ENCODE results near the gene MND1. TPM values are rescaled to one million over a fixed set of nuclear protein-coding genes. Genes with fewer than 3 reads are reported as not detected.
A peak's percentile ranks its signal among the peaks of the same experiment; 100 is the strongest.

The MND1 gene
- total RNA-seq, 4 donors from 2014 or later, result not detected

DNA sequence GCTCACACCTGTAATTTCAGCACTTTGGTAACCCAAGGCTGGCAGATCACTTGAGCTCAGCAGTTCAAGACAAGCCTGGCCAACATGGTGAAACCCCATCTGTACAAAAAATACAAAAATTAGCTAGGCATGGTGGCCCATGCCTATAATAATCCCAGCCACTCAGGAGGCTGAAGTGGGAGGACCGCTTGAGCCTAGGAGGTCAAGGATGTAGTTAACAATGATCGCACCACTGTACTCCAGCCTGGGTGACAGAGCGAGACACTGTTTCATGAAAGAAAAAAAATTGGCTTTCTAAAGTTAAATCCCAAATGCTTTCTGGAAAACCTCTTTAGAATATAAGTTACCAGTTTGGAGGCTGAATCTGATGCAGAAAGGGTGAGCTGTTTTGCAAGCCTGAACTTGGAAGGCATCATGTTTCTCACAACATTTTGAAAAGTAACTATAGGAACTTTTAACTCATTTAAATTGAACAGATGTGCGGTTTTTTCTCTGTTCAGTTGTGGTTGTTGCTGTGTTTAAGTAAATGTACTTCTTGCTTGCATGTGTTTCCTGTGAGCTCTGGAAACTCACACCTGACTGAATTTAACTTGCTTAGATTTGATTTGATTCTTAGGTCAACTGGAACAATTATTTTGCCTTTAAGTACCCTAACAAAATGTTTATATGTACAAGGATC is 81.9 kb downstream of the MND1 start:
- H3K36me3 ChIP-seq, result no peaks in the 10 kb centered on the region
- WGBS, result 70% methylated on average over 4 of the region's 4 CpGs
- no peak overlapping the region for H3K4me3 ChIP-seq
- H3K27ac ChIP-seq, result no peak overlapping the region
- H3K27me3 ChIP-seq, result no peaks in the 10 kb centered on the region
- H3K9me3 ChIP-seq, result no peaks in the 10 kb centered on the region
- TF ChIP-seq POLR2AphosphoS5 (IDR thresholded peaks at IDR 0.05) (no peak), POLR2A (IDR thresholded peaks at IDR 0.05) (no peak), EP300 (IDR thresholded peaks at IDR 0.05) (no peak)
- TF ChIP-seq, protein P1, sequence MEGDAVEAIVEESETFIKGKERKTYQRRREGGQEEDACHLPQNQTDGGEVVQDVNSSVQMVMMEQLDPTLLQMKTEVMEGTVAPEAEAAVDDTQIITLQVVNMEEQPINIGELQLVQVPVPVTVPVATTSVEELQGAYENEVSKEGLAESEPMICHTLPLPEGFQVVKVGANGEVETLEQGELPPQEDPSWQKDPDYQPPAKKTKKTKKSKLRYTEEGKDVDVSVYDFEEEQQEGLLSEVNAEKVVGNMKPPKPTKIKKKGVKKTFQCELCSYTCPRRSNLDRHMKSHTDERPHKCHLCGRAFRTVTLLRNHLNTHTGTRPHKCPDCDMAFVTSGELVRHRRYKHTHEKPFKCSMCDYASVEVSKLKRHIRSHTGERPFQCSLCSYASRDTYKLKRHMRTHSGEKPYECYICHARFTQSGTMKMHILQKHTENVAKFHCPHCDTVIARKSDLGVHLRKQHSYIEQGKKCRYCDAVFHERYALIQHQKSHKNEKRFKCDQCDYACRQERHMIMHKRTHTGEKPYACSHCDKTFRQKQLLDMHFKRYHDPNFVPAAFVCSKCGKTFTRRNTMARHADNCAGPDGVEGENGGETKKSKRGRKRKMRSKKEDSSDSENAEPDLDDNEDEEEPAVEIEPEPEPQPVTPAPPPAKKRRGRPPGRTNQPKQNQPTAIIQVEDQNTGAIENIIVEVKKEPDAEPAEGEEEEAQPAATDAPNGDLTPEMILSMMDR (IDR thresholded peaks at IDR 0.05), result no peak
- DNase-seq (ENCODE audit: low spot score in 2 of 2), result no peak
- no peaks in the 10 kb centered on the region for H3K4me1 ChIP-seq

DNA sequence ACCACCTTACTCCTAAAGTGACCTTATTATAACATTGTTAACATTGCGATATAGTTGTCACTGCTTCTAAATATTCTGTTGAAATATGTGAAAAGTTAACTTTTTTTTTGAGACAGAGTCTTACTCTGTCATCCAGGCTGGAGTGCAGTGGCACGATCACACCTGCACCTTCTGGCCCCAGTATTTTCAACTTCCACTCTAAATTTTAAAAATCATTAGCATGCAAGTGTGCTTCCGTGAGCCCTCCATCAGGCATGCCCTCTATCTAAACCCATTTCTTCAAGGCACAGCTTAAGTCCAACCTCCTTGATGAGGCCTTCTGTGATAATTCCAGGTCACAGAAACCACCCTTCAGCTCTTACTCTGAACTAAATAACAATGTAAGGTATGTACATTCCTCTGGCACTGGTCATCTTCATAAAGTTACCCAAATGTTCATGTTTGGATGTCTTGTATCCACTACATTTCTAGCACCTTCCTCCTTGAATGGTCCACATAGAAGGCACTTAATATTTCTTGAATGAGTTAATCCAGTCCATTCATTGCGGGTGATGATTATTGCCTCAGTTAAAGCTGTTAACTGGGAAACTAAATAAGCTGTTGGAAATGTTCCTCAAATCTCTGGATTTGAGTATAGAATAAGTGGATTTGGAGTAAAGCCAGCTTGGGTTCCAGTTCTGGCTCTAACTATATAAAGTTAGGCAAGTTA is 83.0 kb downstream of the MND1 start:
- Histone ChIP-seq H3K36me3 (no peaks in the 10 kb centered on the region), H3K27me3 (no peaks in the 10 kb centered on the region), H3K4me3 (no peak overlapping the region), H3K9me3 (no peaks in the 10 kb centered on the region), H3K27ac (no peak overlapping the region), H3K4me1 (no peaks in the 10 kb centered on the region)
- DNase-seq (ENCODE audit: low spot score in 2 of 2), result no peak
- TF ChIP-seq EP300 (IDR thresholded peaks at IDR 0.05) (no peak), POLR2A (IDR thresholded peaks at IDR 0.05) (no peak), POLR2AphosphoS5 (IDR thresholded peaks at IDR 0.05) (no peak)
- TF ChIP-seq, protein P1 (IDR thresholded peaks at IDR 0.05), result no peak
- WGBS, result 95% methylated on average over 4 of the region's 4 CpGs

DNA sequence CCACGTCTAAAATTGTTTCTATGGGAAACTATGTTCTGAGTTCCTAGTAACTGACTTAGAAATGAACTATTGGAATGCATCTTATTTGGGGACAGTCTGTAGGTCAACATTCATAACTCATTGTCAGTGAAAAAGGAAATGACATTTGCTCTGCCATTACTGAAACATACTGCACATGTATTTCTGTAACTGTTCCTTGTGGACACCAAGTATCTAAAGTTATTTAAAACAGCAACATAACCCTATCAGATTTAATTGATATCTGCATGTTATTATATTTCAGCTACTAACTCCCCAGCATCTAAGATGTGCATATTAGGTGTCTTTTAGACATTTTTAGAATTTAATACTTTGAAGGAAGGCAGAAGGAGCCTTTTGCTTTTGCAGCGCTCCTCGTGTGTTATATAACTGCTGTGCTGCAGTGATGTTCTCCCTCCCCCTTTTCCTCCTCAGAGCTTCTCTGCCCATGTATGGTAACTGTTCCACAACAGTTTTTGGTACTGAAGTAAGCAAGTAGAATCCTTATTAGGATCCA is 84.5 kb downstream of the MND1 start:
- DNase-seq (ENCODE audit: low spot score in 2 of 2), result no peak
- TF ChIP-seq EP300 (IDR thresholded peaks at IDR 0.05), result no peak
- H3K36me3 ChIP-seq, result no peaks in the 10 kb centered on the region
- H3K27ac ChIP-seq, result no peak overlapping the region
- H3K4me3 ChIP-seq, result no peak overlapping the region
- peaks cover 5% of the 10 kb centered on the region for H3K4me1 ChIP-seq
- 60% methylated on average over 3 of the region's 3 CpGs for WGBS
- no peaks in the 10 kb centered on the region for H3K9me3 ChIP-seq
- H3K27me3 ChIP-seq, result no peaks in the 10 kb centered on the region

DNA sequence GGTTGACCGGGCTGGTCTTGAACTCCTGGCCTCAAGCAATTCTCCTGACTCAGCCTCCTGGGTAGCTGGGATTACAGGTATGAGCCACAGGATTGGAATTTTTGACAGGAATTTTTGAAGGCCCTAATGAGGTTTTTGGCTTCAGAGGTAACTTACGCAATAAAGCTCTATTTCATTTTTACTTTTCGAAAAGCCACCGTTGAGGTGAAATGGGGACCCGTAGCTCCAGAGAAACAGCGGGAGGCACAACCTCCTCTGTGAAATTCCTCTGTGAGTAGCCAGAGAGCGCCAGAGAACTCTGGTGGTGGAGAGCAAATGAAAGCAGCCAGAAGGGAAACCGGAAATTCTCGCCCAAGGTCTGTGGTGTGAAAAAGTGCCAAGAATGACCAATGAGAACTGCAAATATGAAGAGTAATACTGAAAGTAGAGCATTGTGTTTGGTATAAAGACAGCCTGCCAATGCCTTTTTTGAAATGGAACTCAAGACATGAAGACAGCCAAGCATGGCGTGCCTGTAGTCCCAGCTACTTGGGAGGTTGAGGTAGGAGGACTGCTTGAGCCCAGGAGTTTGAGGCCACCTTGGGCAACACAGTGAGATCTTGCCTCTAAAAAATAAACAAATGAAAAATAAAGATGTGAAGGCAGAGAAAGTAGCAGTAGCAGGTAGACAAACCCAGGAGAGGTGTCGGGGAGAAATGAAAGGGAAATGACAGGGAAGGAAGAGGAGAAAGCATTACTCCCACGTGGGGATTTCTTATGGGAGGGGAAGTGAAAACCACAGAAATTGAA is 88.7 kb downstream of the MND1 start:
- Histone ChIP-seq H3K36me3 (no peaks in the 10 kb centered on the region), H3K4me3 (peak overlapping the region; percentile 28), H3K27ac (peak overlapping the region; percentile 37), H3K4me1 (peaks cover 5% of the 10 kb centered on the region), H3K9me3 (no peaks in the 10 kb centered on the region), H3K27me3 (no peaks in the 10 kb centered on the region)
- TF ChIP-seq, protein P1 (IDR thresholded peaks at IDR 0.05), result peak in 1 of 2 donors; percentile 55
- no peak for TF ChIP-seq EP300 (IDR thresholded peaks at IDR 0.05)
- DNase-seq (ENCODE audit: low spot score in 2 of 2), result peak in 1 of 2 donors; percentile 67
- WGBS, result 45% methylated on average over 12 of the region's 12 CpGs

DNA sequence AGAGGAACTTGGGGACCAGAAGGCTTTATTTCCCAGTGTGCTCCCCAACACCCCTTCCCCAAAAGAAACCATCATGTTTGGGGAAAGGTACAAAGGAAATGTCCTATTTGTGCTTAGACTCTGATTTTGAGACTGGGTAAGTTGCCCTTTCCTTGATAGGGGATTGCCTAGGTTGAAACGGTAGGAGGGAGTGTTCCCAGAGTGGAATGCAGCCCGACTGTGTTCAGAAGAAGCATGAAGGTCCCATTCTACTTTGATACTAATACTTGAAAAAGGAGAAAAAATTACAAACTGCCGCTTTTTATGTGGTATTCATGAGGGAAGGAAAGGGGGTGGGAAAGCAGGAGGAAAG is 89.2 kb downstream of the MND1 start:
- no peak overlapping the region for H3K27ac ChIP-seq
- DNase-seq (ENCODE audit: low spot score in 2 of 2), result no peak
- H3K4me1 ChIP-seq, result peaks cover 5% of the 10 kb centered on the region
- 36% methylated on average over 3 of the region's 3 CpGs for WGBS
- TF ChIP-seq POLR2A (IDR thresholded peaks at IDR 0.05) (no peak), POLR2AphosphoS5 (IDR thresholded peaks at IDR 0.05) (no peak), EP300 (IDR thresholded peaks at IDR 0.05) (no peak)
- H3K27me3 ChIP-seq, result no peaks in the 10 kb centered on the region
- H3K36me3 ChIP-seq, result no peaks in the 10 kb centered on the region
- peak overlapping the region; percentile 28 for H3K4me3 ChIP-seq
- no peaks in the 10 kb centered on the region for H3K9me3 ChIP-seq

DNA sequence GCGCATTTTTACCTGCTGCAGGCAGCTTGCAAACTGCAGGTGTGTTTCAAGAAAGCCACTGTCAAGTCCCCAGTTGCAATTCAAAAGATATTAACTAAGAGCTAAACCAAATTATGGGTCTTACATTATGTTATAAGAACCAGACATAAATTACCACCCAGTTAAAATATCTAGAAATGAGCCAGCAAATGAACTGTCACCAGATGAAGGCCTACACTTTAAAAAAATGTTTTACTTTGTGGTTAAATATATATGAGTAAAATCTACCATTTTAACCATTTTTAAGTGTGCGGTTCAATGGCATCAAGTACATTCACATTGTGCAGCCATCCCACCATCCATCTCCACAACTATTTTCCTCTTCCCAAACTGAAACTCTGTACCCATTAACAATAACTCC is 89.7 kb downstream of the MND1 start:
- Histone ChIP-seq H3K27ac (no peak overlapping the region), H3K4me3 (no peak overlapping the region), H3K27me3 (no peaks in the 10 kb centered on the region), H3K4me1 (peaks cover 5% of the 10 kb centered on the region), H3K36me3 (no peaks in the 10 kb centered on the region), H3K9me3 (no peaks in the 10 kb centered on the region)
- DNase-seq (ENCODE audit: low spot score in 2 of 2), result no peak
- TF ChIP-seq POLR2A (IDR thresholded peaks at IDR 0.05) (no peak), EP300 (IDR thresholded peaks at IDR 0.05) (no peak), POLR2AphosphoS5 (IDR thresholded peaks at IDR 0.05) (no peak)
- 76% methylated on average over 2 of the region's 2 CpGs for WGBS
